ENCODE data around the gene HNRNPF.

DNA sequence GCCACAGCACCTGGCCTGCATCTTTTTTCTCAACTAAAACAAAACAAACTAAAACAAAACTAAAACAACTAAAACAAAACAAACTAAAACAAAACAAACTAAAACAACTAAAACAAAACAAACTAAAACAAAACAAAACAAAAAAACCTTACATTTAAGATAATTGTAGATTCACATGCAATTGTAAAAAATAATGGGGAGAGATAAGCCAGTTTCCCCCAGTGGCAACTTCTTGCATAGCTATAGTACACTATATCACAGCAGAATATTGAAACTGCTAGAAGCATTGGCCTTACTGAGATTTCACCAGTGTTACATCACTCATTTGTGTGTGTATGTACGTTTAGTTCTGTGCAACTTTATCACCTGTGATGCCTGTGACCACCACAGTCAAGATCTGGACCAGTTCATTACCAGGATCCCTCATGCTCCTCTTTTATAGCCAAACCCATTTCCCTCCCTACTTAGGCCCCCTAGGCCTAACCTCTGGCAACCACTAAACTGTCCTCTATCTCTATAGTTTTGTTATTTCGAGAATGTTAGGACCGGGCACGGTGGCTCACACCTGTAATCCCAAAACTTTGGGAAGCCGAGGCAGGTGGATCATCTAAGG is 28.3 kb downstream of the HNRNPF start:
- TF ChIP-seq, protein P1, sequence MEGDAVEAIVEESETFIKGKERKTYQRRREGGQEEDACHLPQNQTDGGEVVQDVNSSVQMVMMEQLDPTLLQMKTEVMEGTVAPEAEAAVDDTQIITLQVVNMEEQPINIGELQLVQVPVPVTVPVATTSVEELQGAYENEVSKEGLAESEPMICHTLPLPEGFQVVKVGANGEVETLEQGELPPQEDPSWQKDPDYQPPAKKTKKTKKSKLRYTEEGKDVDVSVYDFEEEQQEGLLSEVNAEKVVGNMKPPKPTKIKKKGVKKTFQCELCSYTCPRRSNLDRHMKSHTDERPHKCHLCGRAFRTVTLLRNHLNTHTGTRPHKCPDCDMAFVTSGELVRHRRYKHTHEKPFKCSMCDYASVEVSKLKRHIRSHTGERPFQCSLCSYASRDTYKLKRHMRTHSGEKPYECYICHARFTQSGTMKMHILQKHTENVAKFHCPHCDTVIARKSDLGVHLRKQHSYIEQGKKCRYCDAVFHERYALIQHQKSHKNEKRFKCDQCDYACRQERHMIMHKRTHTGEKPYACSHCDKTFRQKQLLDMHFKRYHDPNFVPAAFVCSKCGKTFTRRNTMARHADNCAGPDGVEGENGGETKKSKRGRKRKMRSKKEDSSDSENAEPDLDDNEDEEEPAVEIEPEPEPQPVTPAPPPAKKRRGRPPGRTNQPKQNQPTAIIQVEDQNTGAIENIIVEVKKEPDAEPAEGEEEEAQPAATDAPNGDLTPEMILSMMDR (conservative IDR thresholded peaks at IDR 0.05 in 1 of 2, IDR thresholded peaks at IDR 0.05 in 1 of 2; ENCODE audit: extremely low read depth in 1 of 2, insufficient read depth in 1 of 2, low read depth in 1 of 2, low read length in 2 of 2), result peak; percentile 19 to 27
- TF ChIP-seq EZH2 (IDR thresholded peaks at IDR 0.05; ENCODE audit: borderline replicate concordance, low read length), result no peak
